ENCODE measurements around the gene SCG2.
A peak's percentile ranks its signal among the peaks of the same experiment; 100 is the strongest.

The SCG2 gene

DNA sequence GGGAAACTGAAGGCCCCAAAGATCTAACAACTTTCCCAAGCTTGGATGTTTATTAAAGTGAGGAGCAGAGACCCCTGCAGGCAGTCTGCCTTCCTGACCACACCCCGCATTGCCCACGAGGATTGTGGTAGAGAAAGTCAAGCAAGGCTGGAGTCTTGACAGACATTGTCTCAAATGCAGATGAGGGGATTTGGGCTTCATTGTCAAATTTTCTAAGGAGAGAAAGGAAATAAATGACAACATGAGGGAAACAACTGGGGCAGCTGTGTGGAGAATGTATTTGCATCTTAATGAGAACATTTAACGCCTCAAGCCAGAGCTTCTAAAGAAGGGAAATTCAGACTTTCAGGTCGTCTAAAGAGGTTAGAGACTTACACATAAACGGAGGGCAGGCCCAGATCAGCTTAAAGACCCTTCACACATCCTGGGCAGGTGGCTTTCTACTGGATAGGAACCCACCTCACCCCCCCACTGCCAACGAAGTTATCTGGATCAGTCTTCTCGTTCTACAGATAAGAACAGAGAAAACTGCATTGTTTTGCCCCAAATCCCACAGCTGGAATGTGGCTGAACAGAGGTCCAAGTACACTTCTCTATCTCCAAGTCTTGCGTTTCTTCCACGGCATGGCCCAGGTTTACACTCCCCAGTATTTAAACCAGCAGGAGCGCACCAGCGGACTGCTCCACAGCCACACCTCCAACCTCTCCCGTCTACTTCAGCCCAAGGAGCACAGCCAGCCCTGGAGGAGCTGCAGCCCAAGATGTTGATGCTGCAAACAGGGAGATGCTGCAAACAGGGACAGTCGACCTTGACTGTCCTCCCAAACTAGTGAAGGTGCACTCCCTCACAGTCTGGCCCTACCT is 16.2 kb upstream of the SCG2 start:
- DNase-seq, result no peak
- Mint-ChIP-seq H3K9me3 (no peaks in the 10 kb centered on the region), H3K4me3 (no peak overlapping the region), H3K36me3 (ENCODE audit: low read depth) (no peaks in the 10 kb centered on the region), H3K27ac (no peak overlapping the region), H3K4me1 (peaks cover 18% of the 10 kb centered on the region), H3K27me3 (ENCODE audit: low read depth, poor library complexity) (peaks cover 60% of the 10 kb centered on the region)
- TF ChIP-seq, protein P1, sequence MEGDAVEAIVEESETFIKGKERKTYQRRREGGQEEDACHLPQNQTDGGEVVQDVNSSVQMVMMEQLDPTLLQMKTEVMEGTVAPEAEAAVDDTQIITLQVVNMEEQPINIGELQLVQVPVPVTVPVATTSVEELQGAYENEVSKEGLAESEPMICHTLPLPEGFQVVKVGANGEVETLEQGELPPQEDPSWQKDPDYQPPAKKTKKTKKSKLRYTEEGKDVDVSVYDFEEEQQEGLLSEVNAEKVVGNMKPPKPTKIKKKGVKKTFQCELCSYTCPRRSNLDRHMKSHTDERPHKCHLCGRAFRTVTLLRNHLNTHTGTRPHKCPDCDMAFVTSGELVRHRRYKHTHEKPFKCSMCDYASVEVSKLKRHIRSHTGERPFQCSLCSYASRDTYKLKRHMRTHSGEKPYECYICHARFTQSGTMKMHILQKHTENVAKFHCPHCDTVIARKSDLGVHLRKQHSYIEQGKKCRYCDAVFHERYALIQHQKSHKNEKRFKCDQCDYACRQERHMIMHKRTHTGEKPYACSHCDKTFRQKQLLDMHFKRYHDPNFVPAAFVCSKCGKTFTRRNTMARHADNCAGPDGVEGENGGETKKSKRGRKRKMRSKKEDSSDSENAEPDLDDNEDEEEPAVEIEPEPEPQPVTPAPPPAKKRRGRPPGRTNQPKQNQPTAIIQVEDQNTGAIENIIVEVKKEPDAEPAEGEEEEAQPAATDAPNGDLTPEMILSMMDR (IDR thresholded peaks at IDR 0.05), result peak; percentile 16

DNA sequence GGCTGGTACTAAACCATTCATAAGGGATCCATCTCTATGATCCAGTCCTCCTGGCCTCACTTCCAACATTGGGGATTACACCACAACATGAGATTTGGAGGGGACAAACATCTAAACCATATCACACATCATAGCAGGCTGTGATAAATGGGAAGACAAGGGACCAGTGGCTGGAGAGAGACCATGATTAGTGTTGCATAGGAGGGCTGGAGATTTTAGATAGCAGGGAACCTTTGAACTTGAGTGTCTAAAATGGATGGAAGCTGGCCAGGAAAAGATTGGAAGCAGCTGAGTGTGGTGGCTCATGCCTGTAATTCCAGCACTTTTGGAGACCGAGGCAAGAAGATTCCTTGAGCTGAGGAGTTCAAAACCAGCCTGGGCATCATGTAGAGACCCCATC is 12.4 kb upstream of the SCG2 start:
- H3K9me3 Mint-ChIP-seq, result no peaks in the 10 kb centered on the region
- peaks cover 10% of the 10 kb centered on the region for H3K4me1 Mint-ChIP-seq
- H3K27me3 Mint-ChIP-seq (ENCODE audit: low read depth, poor library complexity), result peaks cover 70% of the 10 kb centered on the region
- no peaks in the 10 kb centered on the region for H3K36me3 Mint-ChIP-seq (ENCODE audit: low read depth)
- H3K4me3 Mint-ChIP-seq, result no peak overlapping the region
- DNase-seq, result no peak
- no peak overlapping the region for H3K27ac Mint-ChIP-seq
- TF ChIP-seq, protein P1 (IDR thresholded peaks at IDR 0.05), result no peak

DNA sequence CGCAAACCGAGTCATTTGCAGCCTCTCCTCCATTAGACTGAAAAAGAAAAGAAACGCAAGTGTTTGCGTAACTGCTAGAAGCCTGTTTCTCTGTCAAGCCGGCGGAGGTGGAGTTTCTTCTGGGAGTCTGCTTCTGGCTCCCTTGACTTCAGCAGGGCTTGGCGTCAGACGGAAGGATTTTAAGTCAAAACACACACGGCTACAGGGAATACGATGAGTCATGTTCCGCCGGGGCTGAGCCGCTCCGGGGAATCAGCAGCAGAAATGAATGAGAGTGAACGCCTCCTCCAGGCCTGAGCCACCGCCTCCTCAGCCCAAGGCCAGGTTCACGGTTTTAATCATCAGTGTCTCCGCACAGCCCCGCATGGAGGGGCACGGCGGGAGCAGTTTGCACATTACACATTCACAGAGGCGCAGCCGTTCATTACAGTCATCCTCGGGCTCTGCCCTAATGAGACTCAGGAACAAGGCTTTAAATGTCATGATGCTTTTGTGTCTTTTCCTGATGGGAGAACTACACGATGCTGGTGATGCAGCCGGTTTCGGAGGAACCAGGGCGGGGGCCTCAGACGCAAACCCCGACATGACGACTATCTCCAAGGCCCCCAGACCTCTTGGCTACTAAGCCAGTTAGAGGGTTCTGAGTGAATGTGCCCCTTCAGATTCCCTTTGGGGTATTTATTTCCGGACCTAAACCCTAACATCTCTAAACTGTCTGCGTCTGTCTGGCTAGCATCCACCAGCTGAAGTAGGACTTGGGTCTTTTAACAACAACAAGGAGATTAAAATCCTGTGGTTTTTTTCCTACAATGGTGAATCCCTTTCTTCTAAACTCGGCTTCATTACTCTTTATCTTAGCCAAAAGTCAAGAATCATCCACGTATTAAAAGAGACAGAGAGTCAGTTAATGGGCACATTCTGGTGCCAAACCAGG is 11.1 kb upstream of the SCG2 start:
- no peak overlapping the region for H3K27ac Mint-ChIP-seq
- H3K36me3 Mint-ChIP-seq (ENCODE audit: low read depth), result no peaks in the 10 kb centered on the region
- TF ChIP-seq, protein P1 (IDR thresholded peaks at IDR 0.05), result no peak
- peaks cover 62% of the 10 kb centered on the region for H3K27me3 Mint-ChIP-seq (ENCODE audit: low read depth, poor library complexity)
- H3K4me3 Mint-ChIP-seq, result peak overlapping the region; percentile 78
- DNase-seq, result peak; percentile 54
- H3K4me1 Mint-ChIP-seq, result peaks cover 10% of the 10 kb centered on the region
- no peaks in the 10 kb centered on the region for H3K9me3 Mint-ChIP-seq

DNA sequence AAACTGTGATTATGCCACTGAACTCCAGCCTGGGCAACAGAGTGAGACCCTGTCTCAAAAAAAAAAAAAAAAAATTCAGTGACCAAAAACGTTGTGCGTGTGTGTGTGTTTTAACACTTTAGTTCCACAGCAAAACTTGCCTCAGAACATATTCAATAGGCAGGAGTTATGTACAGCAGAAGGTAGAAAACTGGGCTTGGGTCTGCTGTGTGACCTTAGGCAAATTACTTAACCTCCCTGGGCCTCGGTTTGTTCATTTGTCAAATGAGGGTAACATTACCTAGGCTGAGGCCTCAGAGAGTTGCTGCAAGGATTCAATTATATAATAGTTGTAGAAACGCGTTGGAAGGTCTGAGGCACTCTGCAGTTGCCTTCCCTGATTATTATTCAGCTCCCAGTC is 10.3 kb upstream of the SCG2 start:
- Mint-ChIP-seq H3K4me3 (peak overlapping the region; percentile 78), H3K27ac (no peak overlapping the region), H3K4me1 (peaks cover 10% of the 10 kb centered on the region), H3K27me3 (ENCODE audit: low read depth, poor library complexity) (peaks cover 54% of the 10 kb centered on the region), H3K36me3 (ENCODE audit: low read depth) (no peaks in the 10 kb centered on the region), H3K9me3 (no peaks in the 10 kb centered on the region)
- no peak for DNase-seq
- TF ChIP-seq, protein P1 (IDR thresholded peaks at IDR 0.05), result no peak

DNA sequence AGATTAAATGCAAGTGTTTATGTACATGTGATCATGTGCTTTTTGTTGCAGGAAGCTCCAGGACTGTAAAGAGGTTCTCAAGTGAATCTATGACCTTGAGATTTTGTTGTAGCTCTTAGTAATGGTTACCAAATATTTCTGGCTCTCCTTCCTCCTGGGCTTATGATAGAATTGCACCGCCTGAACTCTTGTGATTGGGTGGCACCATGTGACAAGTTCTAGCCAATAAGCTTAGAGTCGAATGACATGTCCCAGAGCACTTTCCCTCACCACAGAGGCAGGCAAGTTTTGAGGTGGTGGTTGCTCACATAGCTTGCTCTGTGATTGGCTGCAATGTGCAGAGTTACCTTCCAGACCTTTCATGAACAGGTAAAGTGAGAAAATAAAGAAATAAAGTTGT is 8.9 kb upstream of the SCG2 start:
- no peak overlapping the region for H3K4me3 Mint-ChIP-seq
- TF ChIP-seq, protein P1 (IDR thresholded peaks at IDR 0.05), result no peak
- peaks cover 10% of the 10 kb centered on the region for H3K4me1 Mint-ChIP-seq
- DNase-seq, result no peak
- H3K9me3 Mint-ChIP-seq, result no peaks in the 10 kb centered on the region
- H3K27me3 Mint-ChIP-seq (ENCODE audit: low read depth, poor library complexity), result peaks cover 50% of the 10 kb centered on the region
- no peaks in the 10 kb centered on the region for H3K36me3 Mint-ChIP-seq (ENCODE audit: low read depth)
- no peak overlapping the region for H3K27ac Mint-ChIP-seq

Measured in nephron progenitor cell (in vitro differentiated cells).